SK-N-SH treated with all-trans-retinoic acid at 6 μM for 48 hours (cell line): ENCODE data around the gene TTLL10.

Experiments
- ATAC-seq: fragments of 200-7000 bp; cut with Tn5 transposase; 3 replicates; pipeline ENCODE4 v1.9.1; 2020; ENCODE audit warnings: mild to moderate bottlenecking, moderate library complexity
- ARNTL ChIP-seq: fragments of 450-650 bp; formaldehyde crosslinking; IDR thresholded peaks from 2 replicates; pipeline ENCODE4 v1.5.0; 2020; ENCODE audit warnings: low read depth, mild to moderate bottlenecking, moderate library complexity, borderline replicate concordance
- BACH2 ChIP-seq: fragments of 250-450 bp; sonication (Bioruptor Pico); IDR thresholded peaks from 2 replicates; pipeline ENCODE4 v1.9.0; 2021; ENCODE audit warnings: mild to moderate bottlenecking, borderline replicate concordance
- CREB5 ChIP-seq: fragments of 250-450 bp; sonication (Bioruptor Pico); IDR thresholded peaks from 2 replicates; pipeline ENCODE4 v1.5.1; 2020; ENCODE audit warnings: low read depth, mild to moderate bottlenecking, moderate library complexity
- CSDC2 ChIP-seq: fragments of 250-450 bp; sonication (Bioruptor Pico); IDR thresholded peaks from 2 replicates; pipeline ENCODE4 v1.5.0; 2020; ENCODE audit warnings: mild to moderate bottlenecking, moderate library complexity
- CSRNP3 ChIP-seq: fragments of 250-450 bp; sonication (Bioruptor Pico); IDR thresholded peaks from 2 replicates; pipeline ENCODE4 v1.5.1; 2021; ENCODE audit warnings: mild to moderate bottlenecking, moderate library complexity
- ESRRG ChIP-seq: fragments of 250-450 bp; sonication (Bioruptor Pico); IDR thresholded peaks from 2 replicates; pipeline ENCODE4 v1.6.1; 2021; ENCODE audit warnings: mild to moderate bottlenecking
- GLIS3 ChIP-seq: fragments of 250-450 bp; sonication (Bioruptor Pico); IDR thresholded peaks from 2 replicates; pipeline ENCODE4 v1.5.0; 2020; ENCODE audit warnings: mild to moderate bottlenecking, moderate library complexity
- ISL1 ChIP-seq: fragments of 250-450 bp; sonication (Bioruptor Pico); IDR thresholded peaks from 2 replicates; pipeline ENCODE4 v2.1.2; 2022; ENCODE audit warnings: mild to moderate bottlenecking, moderate library complexity
- OSR1 ChIP-seq: fragments of 250-450 bp; sonication (Bioruptor Pico); IDR thresholded peaks from 2 replicates; pipeline ENCODE4 v1.8.0; 2022; ENCODE audit warnings: moderate library complexity, mild to moderate bottlenecking, inconsistent platforms
- PATZ1 ChIP-seq: fragments of 250-450 bp; sonication (Bioruptor Pico); IDR thresholded peaks from 2 replicates; pipeline ENCODE4 v1.8.0; 2020; ENCODE audit warnings: mild to moderate bottlenecking, moderate library complexity, borderline replicate concordance
- PPARA ChIP-seq: fragments of 250-450 bp; sonication (Bioruptor Pico); IDR thresholded peaks from 2 replicates; pipeline ENCODE4 v1.5.0; 2020; ENCODE audit warnings: mild to moderate bottlenecking, borderline replicate concordance
- RARB ChIP-seq: fragments of 250-450 bp; sonication (Bioruptor Pico); IDR thresholded peaks from 2 replicates; pipeline ENCODE4 v1.8.0; 2021; ENCODE audit warnings: mild to moderate bottlenecking, moderate library complexity
- SNAI2 ChIP-seq: fragments of 250-450 bp; sonication (Bioruptor Pico); IDR thresholded peaks from 2 replicates; pipeline ENCODE4 v1.5.0; 2020; ENCODE audit warnings: mild to moderate bottlenecking, moderate library complexity
- TCF4 ChIP-seq: fragments of 250-450 bp; sonication (Bioruptor Pico); IDR thresholded peaks from 2 replicates; pipeline ENCODE4 v1.8.0; 2021; ENCODE audit warnings: mild to moderate bottlenecking, moderate library complexity, borderline replicate concordance
- TOX ChIP-seq: fragments of 250-450 bp; sonication (Bioruptor Pico); IDR thresholded peaks from 2 replicates; pipeline ENCODE4 v1.8.0; 2021; ENCODE audit warnings: mild to moderate bottlenecking, moderate library complexity, borderline replicate concordance
- TSHZ2 ChIP-seq: fragments of 250-450 bp; sonication (Bioruptor Pico); IDR thresholded peaks from 2 replicates; pipeline ENCODE4 v1.5.0; 2020; ENCODE audit warnings: mild to moderate bottlenecking, moderate library complexity
- ZC3H10 ChIP-seq: fragments of 250-450 bp; sonication (Bioruptor Pico); IDR thresholded peaks from 2 replicates; pipeline ENCODE4 v1.5.1; 2021; ENCODE audit warnings: mild to moderate bottlenecking, moderate library complexity
- ZFP3 ChIP-seq: fragments of 250-450 bp; sonication (Bioruptor Pico); IDR thresholded peaks from 2 replicates; pipeline ENCODE4 v1.5.0; 2020; ENCODE audit warnings: mild to moderate bottlenecking, moderate library complexity
- ZFP30 ChIP-seq: fragments of 450-650 bp; formaldehyde crosslinking; IDR thresholded peaks from 2 replicates; pipeline ENCODE4 v1.5.0; 2022; ENCODE audit warnings: mild to moderate bottlenecking, moderate library complexity
- ZNF70 ChIP-seq: fragments of 450-650 bp; formaldehyde crosslinking; IDR thresholded peaks from 2 replicates; pipeline ENCODE4 v1.5.0; 2020; ENCODE audit warnings: mild to moderate bottlenecking, moderate library complexity
- TF ChIP-seq, protein P1 (sequence below): fragments of 250-450 bp; sonication (Bioruptor Pico); IDR thresholded peaks from 2 replicates; pipeline ENCODE4 v1.8.0; 2021; ENCODE audit warnings: low read depth, mild to moderate bottlenecking, moderate library complexity, borderline replicate concordance

The TTLL10 gene

DNA sequence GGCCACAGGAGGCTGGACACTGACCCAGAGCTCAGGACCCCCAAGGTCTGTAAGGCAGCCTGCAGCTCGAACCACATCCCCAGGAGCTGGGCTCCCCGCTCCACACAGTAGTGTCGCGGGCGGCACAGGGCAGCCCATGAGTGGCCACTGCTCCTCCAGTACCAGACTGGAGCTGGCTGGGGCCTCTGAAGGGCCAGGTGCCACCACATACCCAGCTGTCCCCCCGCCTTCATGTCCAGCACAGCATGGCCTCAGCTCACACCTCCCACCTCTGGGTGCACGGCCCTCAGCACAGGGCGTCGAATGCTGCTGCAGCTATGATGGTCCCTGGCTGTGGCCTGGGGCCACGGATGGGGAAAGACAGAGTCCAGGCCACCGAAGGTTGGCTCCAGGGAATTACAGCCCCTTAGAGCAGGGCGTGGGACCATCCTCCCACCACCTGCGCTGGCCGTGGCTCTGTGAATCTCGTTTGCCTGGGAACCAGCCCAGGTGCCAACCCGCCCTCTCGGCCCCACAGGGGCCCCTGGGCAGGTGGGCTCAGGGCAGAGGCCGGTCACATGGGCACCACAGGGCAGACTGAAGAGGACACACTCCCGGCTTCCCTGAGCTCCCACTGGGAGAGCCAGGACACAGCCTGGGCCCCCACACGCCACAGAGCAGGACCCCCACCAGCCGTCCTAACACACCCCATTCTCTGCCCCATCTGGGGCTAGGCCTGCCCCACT lies 42.4 kb downstream of the TTLL10 start:
- no peak; the same call in 2 of the 3 replicates for ATAC-seq
- TF ChIP-seq ESRRG (CRISPR knock-in tag): no peak
- TF ChIP-seq, protein P1, sequence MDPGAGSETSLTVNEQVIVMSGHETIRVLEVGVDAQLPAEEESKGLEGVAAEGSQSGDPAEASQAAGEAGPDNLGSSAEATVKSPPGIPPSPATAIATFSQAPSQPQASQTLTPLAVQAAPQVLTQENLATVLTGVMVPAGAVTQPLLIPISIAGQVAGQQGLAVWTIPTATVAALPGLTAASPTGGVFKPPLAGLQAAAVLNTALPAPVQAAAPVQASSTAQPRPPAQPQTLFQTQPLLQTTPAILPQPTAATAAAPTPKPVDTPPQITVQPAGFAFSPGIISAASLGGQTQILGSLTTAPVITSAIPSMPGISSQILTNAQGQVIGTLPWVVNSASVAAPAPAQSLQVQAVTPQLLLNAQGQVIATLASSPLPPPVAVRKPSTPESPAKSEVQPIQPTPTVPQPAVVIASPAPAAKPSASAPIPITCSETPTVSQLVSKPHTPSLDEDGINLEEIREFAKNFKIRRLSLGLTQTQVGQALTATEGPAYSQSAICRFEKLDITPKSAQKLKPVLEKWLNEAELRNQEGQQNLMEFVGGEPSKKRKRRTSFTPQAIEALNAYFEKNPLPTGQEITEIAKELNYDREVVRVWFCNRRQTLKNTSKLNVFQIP (CRISPR knock-in tag): no peak
- TF ChIP-seq ZFP3 (CRISPR knock-in tag): no peak
- TF ChIP-seq TOX (CRISPR knock-in tag): no peak
- no peak for TF ChIP-seq CREB5 (CRISPR knock-in tag)
- no peak for TF ChIP-seq ARNTL (CRISPR knock-in tag)
- no peak for TF ChIP-seq GLIS3 (CRISPR knock-in tag)
- TF ChIP-seq PPARA (CRISPR knock-in tag): no peak
- TF ChIP-seq ZC3H10 (CRISPR knock-in tag): no peak
- no peak for TF ChIP-seq ZNF70 (CRISPR knock-in tag)
- TF ChIP-seq CSDC2 (CRISPR knock-in tag): no peak
- TF ChIP-seq ZFP30: no peak
- no peak for TF ChIP-seq OSR1 (CRISPR knock-in tag)
- no peak for TF ChIP-seq CSRNP3 (CRISPR knock-in tag)
- TF ChIP-seq ISL1 (CRISPR knock-in tag): no peak
- no peak for TF ChIP-seq PATZ1 (CRISPR knock-in tag)
- no peak for TF ChIP-seq TCF4 (CRISPR knock-in tag)
- TF ChIP-seq SNAI2 (CRISPR knock-in tag): no peak
- TF ChIP-seq BACH2 (CRISPR knock-in tag): no peak

DNA sequence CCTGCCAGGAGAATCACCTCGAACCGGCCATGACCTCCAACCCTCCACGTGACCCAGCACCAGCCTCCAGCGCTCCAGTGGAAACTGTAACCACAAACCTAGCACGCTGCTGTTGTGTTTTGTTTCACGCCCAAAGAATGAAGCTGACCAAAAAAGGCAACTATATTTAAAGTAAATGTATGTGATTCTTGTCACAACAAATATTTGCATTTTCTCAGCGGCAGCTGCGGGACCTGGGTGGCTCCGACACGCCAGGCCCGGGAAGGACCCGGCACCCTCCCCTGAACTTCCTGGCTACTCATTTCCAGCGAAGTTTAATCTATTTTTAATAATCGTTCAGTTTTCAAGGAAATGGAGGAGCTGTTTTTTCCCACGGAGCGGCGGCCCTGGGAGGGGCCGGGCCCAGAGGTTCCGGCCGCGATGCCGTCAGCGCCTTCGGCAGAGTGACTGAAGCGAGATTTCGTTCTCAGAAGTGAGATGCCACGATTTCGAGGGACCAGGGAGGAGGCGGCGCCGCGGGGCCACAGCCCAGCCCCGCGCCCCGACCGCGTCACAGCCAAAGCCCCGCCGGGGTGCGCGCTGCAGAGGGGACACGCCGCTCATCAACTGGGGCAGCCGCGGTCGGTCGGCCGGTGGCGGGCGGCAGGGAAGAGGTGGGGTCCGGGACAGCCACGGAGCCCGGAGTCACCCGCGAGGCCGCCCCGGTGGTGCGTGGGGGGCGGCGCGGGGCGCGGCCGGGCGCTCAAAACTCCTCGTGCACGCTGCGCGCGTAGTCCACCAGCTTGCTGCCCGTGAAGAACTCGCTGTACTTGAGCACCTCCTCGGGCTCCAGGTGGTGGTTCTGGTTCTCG lies 43.3 kb downstream of the TTLL10 start:
- TF ChIP-seq PPARA (CRISPR knock-in tag) (no peak), RARB (CRISPR knock-in tag) (no peak), TCF4 (CRISPR knock-in tag) (no peak)
- ATAC-seq: no peak

- TF ChIP-seq TSHZ2 (no peak), OSR1 (CRISPR knock-in tag) (no peak), BACH2 (CRISPR knock-in tag) (no peak), ZNF70 (CRISPR knock-in tag) (no peak)
- no peak for ATAC-seq
These were observed 44.2 kb downstream of the TTLL10 start for GRCh38 chr1:1217621-1218523.
